Activated gamma-delta T cell treated with Interleukin-2 at 50 U/mL for 16 hours (primary cell): ENCODE measurements around the gene CCL7.
"Not testable (repeated sequence)": the region's sequence is repeated elsewhere in the genome, so short reads cannot be mapped to it uniquely, and the experiment has no call there.

ENCODE experiments used
- DNase-seq: peaks from one replicate; pipeline ENCODE4 v3.0.0-alpha.2; 2020

The CCL7 gene

GRCh38 chr17:34269969-34270368, at the start of gene CCL7:
TSS of gene CCL7 (plus strand) at chr17:34270221. CDS start at chr17:34270291, 70 bp downstream.
- no peak for DNase-seq

GRCh38 chr17:34220752-34221395, 49.1 kb upstream of the CCL7 start:
- DNase-seq = no peak

GRCh38 chr17:34221411-34221810, 48.6 kb upstream of the CCL7 start:
- DNase-seq = no peak

- no peak for DNase-seq
Measured at GRCh38 chr17:34222722-34223497, 47.1 kb upstream of the CCL7 start.

- DNase-seq = no peak
Measured at GRCh38 chr17:34225046-34225445, 45.0 kb upstream of the CCL7 start.

- DNase-seq = no peak
Measured at GRCh38 chr17:34226011-34226743, 43.8 kb upstream of the CCL7 start.

GRCh38 chr17:34226744-34227034, 43.3 kb upstream of the CCL7 start:
- DNase-seq = no peak

- not testable (repeated sequence) for DNase-seq
Measured at GRCh38 chr17:34227293-34227692, 42.7 kb upstream of the CCL7 start.

DNA sequence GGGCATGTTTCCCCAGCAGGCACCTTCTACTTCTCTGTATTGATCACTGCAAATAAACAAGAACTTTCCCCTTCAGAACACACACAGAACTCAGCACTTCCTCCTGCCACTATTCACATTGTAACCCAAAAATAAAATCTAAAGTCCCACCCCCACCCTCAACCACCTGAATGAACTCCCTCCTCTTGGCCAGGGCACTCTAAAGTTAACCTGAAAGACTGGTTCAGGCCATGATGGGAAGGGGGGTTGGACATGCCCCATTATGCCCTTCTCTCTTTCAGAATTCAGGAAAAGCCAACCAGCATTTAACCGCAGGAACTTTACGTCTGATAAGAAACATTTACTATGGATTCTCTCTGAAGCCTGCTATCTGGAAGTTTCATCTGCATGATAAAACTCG, 42.3 kb upstream of the CCL7 start:
- DNase-seq = no peak

GRCh38 chr17:34228781-34229180, 41.2 kb upstream of the CCL7 start:
- no peak for DNase-seq

- no peak for DNase-seq
Measured at GRCh38 chr17:34230342-34230741, 39.7 kb upstream of the CCL7 start.

DNA sequence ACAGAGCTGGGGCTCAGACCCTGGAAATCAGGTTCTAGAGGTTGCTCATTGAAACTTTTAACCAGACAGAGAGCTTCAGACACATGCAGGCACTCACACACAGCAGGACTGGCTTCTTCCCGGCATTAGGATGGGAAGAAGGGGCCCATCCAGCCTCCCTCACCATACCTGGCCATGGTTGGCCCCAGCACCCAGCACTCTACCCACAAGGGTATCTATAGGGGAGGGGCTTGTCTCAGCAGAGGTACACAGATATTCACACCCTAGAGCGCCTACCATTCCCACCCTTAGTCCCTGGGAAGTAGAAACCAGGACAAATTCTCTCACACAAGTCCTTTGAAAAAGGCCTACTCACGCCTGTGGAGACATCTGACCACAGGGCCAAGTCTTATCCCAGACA, 35.4 kb upstream of the CCL7 start:
- DNase-seq = no peak

DNA sequence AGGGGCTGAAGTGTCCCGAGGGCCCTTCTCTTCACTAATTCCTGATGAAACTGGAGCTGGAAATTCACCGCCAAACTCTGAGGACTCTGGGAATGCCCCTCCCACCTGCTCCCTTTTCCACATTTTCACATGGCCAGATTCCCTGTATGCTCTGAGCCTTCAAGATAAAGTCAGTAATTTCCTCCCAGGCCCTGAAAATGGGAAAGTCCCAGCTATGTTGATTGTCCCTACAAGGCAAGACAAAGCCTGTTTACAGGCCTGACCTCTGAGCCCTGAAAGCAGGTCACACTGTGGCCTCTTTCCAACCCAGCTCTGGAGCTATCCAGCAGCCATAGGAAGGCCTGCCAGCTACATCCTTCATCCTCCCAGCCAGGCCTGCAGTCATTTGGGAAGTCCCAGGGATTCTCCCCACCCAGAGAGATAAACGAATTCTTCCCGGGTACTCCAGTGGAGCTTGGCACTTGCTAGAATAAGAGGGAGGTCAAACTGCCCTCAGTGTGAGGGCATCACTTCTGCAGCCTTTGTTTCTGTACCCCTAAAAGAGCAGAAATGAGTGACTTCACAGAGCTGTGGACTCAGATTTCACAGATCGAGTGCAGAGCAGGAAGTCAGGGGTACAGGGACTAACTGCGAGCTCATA, 34.5 kb upstream of the CCL7 start:
- no peak for DNase-seq

DNA sequence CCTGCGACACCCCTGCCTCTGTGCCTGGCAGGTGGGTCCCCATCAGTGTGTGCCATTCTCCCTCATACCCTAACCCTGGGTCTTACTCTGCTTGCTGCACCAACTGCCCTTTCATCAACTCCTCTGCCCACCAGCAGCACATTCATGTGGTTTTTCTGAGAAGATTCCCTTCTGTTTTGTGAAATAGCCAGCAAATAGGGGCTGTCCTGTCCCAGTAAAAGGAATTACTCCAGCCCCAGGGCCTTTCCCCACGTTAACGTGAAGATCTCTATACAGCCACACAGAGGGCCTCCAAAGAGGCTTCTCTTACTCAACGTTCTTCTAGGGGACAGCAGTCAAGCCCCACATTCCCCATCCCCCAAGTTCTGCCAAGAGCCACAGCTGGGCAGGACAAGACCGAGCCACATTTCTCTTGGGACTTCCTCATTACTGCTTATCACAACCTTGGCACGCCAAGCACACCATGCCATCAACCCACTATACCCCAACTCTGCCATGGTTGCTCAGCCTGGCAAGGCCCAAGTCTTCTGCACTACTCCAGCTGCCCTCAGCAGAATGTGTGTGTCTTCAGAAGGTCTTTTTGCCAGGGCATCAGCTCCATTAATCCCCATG, 33.6 kb upstream of the CCL7 start:
- DNase-seq = no peak

DNA sequence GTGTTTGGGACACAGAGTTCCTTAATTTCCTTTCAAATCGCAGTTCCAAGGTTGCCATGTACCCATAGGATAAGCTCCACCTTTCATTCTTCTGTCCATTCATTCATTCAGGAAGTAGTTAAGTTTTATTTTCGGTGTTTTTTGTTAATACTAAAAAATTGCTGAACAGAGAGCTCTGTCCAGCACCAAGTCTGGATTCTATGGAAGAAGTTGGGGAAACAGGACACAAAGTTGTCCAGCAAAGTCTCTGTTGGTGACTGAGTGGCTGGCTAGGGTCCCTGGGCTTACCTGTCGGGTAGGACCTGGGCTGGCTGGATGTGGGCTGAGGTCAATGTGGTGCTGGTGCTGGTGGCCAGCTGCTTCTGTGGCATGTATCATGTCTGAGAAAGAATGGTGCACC, 32.6 kb upstream of the CCL7 start:
- DNase-seq = no peak

DNA sequence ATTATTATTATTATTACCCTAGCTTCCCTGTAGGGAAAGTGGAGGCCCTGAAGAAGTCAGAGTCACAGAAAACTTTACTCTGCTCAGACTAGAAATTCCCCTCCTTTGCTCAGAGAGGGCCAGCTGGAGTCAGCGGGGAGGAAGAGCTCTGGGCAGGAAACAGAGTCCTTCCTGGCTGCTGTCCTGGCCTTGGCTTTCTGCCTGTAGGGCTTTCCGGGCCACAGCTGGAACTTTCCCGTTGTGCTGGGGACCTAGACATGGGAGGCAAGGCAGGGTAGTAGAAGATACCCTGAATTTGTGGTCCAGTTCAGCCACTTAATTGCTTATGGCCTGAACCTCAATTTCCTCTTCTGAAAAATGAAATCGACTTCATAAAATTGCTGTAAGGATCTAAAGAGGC, 29.0 kb upstream of the CCL7 start:
- DNase-seq = no peak

GRCh38 chr17:34242587-34243363, 27.2 kb upstream of the CCL7 start:
- no peak for DNase-seq

GRCh38 chr17:34243364-34244320, 26.4 kb upstream of the CCL7 start:
- DNase-seq = no peak

DNA sequence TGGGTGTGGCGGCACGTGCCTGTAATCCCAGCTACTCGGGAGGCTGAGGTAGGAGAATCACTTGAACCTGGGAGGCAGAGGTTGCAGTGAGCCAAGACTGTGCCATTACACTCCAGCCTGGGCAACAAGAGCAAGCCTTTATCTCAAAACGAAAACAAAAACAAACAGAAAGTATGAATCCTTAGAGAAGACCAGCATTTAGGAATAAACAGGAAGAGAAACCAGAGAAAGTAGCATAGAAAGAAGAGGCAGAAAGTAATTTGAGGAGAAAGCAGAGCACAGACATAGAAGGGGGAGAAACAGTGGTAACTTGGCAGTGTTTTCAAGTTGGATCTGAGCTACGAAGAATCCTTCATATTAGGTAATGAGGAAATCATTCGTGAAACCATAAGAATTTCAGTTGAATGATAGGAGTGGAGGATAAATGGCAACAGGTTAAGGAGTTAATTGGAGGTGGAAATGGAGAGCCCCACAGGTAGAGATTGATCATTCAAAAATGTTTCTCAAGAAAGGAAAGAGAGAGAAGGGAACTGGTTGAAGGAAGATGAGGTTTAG, 24.6 kb upstream of the CCL7 start:
- DNase-seq = no peak

- DNase-seq = no peak
Measured at GRCh38 chr17:34246446-34246845, 23.6 kb upstream of the CCL7 start.

GRCh38 chr17:34246881-34247280, 23.1 kb upstream of the CCL7 start:
- DNase-seq = no peak
